Fibroblast of the aortic adventitia (primary cell): ENCODE data around the gene ABCC8. TPM values are rescaled to one million over a fixed set of nuclear protein-coding genes. Genes with fewer than 3 reads are reported as not detected.

Experiments
- DNase-seq: peaks from one replicate; pipeline ENCODE4 v3.0.0-alpha.2; 2010; ENCODE audit warnings: low read depth
- H3K4me3 ChIP-seq: 2 replicates; pipeline ENCODE4 v1.5.1; 2011; ENCODE audit warnings: low read depth, mild to moderate bottlenecking, control low read depth, low read length, moderate library complexity
- CTCF ChIP-seq: IDR thresholded peaks from 2 replicates; pipeline ENCODE4 v1.5.1; 2011; ENCODE audit warnings: mild to moderate bottlenecking, low read length, control low read depth, inconsistent platforms; ENCODE audit not compliant: insufficient read depth
- total RNA-seq: library from RNA; depleted of rRNA; stranded (reverse); fragments of >200 nt; gene quantifications from 2 replicates; pipeline ENCODE4 v1.2.3, GENCODE V29; 2012; ENCODE audit warnings: low replicate concordance

The ABCC8 gene
- total RNA-seq, 1 donor: not detected

- peak; percentile 63 for DNase-seq
- H3K4me3 ChIP-seq: no peak overlapping the region
- TF ChIP-seq CTCF: no peak
Measured at GRCh38 chr11:17371614-17372013, 105.0 kb downstream of the ABCC8 start.

GRCh38 chr11:17369684-17370243 is 106.9 kb downstream of the ABCC8 start:
- no peak overlapping the region for H3K4me3 ChIP-seq
- no peak for DNase-seq
- no peak for TF ChIP-seq CTCF

- TF ChIP-seq CTCF: no peak
- no peak overlapping the region for H3K4me3 ChIP-seq
- no peak for DNase-seq
Measured at GRCh38 chr11:17369094-17369493, 107.6 kb downstream of the ABCC8 start.

- no peak for DNase-seq
- TF ChIP-seq CTCF: no peak
- H3K4me3 ChIP-seq: no peak overlapping the region
Measured at GRCh38 chr11:17368551-17368950, 108.1 kb downstream of the ABCC8 start.

- no peak for DNase-seq
Measured at GRCh38 chr11:17366495-17366894, 110.2 kb downstream of the ABCC8 start.

GRCh38 chr11:17354601-17354991 is 122.0 kb downstream of the ABCC8 start:
- TF ChIP-seq CTCF: peak; percentile 76
- no peak overlapping the region for H3K4me3 ChIP-seq
- DNase-seq: peak; percentile 81

More at GRCh38 chr11:17366495-17366894, 110.2 kb downstream of the ABCC8 start:
- H3K4me3 ChIP-seq: no peak overlapping the region
- TF ChIP-seq CTCF: no peak
